ENCODE data around the gene RIN3. TPM values are rescaled to one million over a fixed set of nuclear protein-coding genes. Genes with fewer than 3 reads are reported as not detected.
A peak's percentile ranks its signal among the peaks of the same experiment; 100 is the strongest.

RIN3 gene
- total and polyA plus RNA-seq, 10 donors, result 17.2 to 117 (median 75.7) TPM

DNA sequence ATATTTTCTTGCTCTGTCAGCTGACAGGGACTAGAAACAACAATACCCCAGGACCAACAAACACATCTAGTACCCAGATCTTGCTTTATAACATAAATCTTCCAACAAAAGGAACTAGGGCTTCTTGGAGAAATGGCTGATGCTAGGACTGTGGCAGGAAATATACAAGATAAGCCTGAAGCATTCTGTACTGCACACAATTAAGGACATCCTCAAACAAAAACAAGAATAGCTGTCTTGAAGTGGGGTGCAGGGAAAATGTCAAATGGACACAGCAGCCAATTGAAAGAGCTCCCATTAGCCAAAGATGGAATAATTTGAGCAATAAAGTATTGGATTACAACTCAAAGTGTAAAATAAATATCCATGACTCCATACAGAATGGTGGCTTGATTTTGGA, 184.8 kb downstream of the RIN3 start:
- Histone ChIP-seq H3K4me3 (no peak overlapping the region), H3K36me3 (peaks cover 0 to 2% (median 0%) of the 10 kb centered on the region in 6 donors), H3K9me3 (no peaks in the 10 kb centered on the region), H3K4me1 (peaks cover 12 to 88% (median 50%) of the 10 kb centered on the region in 6 donors), H3K27me3 (replicated peaks in 1 of 7) (no peaks in the 10 kb centered on the region), H3K27ac (peak overlapping the region in 1 of 8 donors; percentile 37)
- intact Hi-C loops (cut with DNase I; ENCODE audit: low total_unique reads), result no loop called here
- TF ChIP-seq POLR2AphosphoS5 (IDR thresholded peaks at IDR 0.05) (no peak), POLR2A (IDR thresholded peaks at IDR 0.05) (no peak)
- TF ChIP-seq, protein P1, sequence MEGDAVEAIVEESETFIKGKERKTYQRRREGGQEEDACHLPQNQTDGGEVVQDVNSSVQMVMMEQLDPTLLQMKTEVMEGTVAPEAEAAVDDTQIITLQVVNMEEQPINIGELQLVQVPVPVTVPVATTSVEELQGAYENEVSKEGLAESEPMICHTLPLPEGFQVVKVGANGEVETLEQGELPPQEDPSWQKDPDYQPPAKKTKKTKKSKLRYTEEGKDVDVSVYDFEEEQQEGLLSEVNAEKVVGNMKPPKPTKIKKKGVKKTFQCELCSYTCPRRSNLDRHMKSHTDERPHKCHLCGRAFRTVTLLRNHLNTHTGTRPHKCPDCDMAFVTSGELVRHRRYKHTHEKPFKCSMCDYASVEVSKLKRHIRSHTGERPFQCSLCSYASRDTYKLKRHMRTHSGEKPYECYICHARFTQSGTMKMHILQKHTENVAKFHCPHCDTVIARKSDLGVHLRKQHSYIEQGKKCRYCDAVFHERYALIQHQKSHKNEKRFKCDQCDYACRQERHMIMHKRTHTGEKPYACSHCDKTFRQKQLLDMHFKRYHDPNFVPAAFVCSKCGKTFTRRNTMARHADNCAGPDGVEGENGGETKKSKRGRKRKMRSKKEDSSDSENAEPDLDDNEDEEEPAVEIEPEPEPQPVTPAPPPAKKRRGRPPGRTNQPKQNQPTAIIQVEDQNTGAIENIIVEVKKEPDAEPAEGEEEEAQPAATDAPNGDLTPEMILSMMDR (IDR thresholded peaks at IDR 0.05 in 8 of 11, conservative IDR thresholded peaks at IDR 0.05 in 3 of 11), result no peak
- no peak for DNase-seq

DNA sequence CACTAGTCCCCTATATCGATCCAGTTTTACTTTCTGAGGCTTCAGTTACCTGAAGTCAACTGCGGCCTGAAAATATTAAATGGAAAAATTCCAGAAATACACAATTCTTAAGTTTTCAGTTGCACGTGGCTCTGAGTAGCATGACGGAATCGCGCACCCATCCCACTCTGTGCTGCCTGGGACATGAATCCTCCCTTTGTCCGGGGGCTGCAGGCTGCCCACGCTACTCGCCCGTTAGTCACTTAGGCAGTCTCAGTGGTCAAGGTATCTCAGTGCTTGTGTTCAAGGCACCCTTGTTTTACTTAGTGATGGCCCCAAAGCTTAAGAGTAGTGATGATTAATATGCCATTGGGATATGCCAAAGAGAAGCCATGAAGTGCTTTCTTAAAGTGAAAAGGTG, 188.2 kb downstream of the RIN3 start:
- 92 to 96% (median 93%) methylated on average over 10 of the region's 10 CpGs for WGBS, 5 donors
- no peak for TF ChIP-seq POLR2A (IDR thresholded peaks at IDR 0.05)
- TF ChIP-seq, protein P1 (IDR thresholded peaks at IDR 0.05 in 8 of 11, conservative IDR thresholded peaks at IDR 0.05 in 3 of 11), result no peak
- no peak for TF ChIP-seq POLR2AphosphoS5 (IDR thresholded peaks at IDR 0.05)
- peaks cover 0 to 25% (median 8%) of the 10 kb centered on the region in 6 donors for H3K36me3 ChIP-seq
- peak overlapping the region in 1 of 8 donors; percentile 82 for H3K27ac ChIP-seq
- H3K27me3 ChIP-seq (replicated peaks in 1 of 7), result no peaks in the 10 kb centered on the region
- no peak overlapping the region for H3K4me3 ChIP-seq
- peaks cover 14 to 77% (median 47%) of the 10 kb centered on the region in 6 donors for H3K4me1 ChIP-seq
- DNase-seq, result peak; percentile 69
- no peaks in the 10 kb centered on the region for H3K9me3 ChIP-seq
- intact Hi-C loops (cut with DNase I; ENCODE audit: low total_unique reads), result no loop called here

DNA sequence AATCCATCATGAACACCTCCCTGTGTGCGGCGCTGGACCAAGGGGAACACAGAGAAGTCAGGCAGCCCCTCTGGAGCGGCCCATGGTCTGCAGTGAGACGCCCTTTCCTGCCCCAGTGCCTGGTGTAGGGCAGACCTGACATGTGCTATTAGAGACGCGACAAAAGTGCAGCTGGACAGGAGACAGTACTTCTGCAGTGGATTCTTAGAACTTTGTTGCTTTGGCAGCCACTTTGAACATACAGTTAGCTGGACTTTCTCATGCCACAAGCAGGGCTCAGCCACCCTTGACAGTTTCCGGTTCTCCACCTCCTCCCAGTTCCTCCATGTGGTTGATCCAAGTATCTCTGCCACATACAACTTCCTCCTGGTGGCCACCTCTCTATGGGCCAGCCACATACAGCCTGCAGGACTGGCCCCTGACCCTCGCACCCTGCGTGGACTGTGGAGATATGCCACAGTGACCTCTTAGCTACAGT, 188.9 kb downstream of the RIN3 start:
- Histone ChIP-seq H3K4me3 (no peak overlapping the region), H3K36me3 (peaks cover 0 to 30% (median 8%) of the 10 kb centered on the region in 6 donors), H3K27ac (peak overlapping the region in 5 of 8 donors; percentile 7 to 82 (median 29)), H3K4me1 (peaks cover 14 to 70% (median 47%) of the 10 kb centered on the region in 6 donors), H3K27me3 (replicated peaks in 1 of 7) (no peaks in the 10 kb centered on the region), H3K9me3 (no peaks in the 10 kb centered on the region)
- peak; percentile 81 for DNase-seq
- TF ChIP-seq, protein P1 (IDR thresholded peaks at IDR 0.05 in 8 of 11, conservative IDR thresholded peaks at IDR 0.05 in 3 of 11), result peak in 6 of 11 experiments; percentile 7 to 42 (median 23)
- TF ChIP-seq POLR2AphosphoS5 (IDR thresholded peaks at IDR 0.05), result peak in 2 of 3 donors; percentile 81 to 84
- TF ChIP-seq POLR2A (IDR thresholded peaks at IDR 0.05), result no peak
- 47 to 64% (median 53%) methylated on average over 7 to 9 of the region's 9 CpGs for WGBS, 5 donors
- intact Hi-C loops (cut with DNase I; ENCODE audit: low total_unique reads), result no loop called here

DNA sequence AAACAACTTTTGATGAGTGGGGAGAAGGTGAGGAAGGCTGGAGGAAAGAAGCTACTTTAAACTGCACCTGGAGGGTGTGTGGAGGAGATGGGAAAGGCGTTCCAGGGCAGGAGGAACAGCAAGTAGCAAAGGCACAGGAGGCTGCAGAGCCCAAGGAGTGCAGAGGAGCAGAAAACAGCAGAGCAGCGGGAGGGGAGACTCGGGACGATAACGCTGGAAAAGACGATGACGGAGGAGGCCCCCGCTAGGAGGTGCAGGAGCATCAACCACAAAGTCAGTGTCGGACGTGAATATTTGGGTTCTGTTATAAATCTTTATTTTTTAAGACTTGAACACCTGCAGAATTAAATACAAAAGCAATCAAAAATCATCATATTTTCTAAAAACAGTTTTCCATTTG, 189.9 kb downstream of the RIN3 start:
- Histone ChIP-seq H3K4me1 (peaks cover 14 to 60% (median 45%) of the 10 kb centered on the region in 6 donors), H3K27ac (peak overlapping the region in 5 of 8 donors; percentile 22 to 84 (median 77)), H3K36me3 (peaks cover 0 to 31% (median 8%) of the 10 kb centered on the region in 6 donors), H3K4me3 (no peak overlapping the region), H3K9me3 (no peaks in the 10 kb centered on the region), H3K27me3 (replicated peaks in 1 of 7) (no peaks in the 10 kb centered on the region)
- WGBS, 5 donors, result 90 to 96% (median 92%) methylated on average over 10 of the region's 10 CpGs
- TF ChIP-seq, protein P1 (IDR thresholded peaks at IDR 0.05 in 8 of 11, conservative IDR thresholded peaks at IDR 0.05 in 3 of 11), result no peak
- TF ChIP-seq POLR2AphosphoS5 (IDR thresholded peaks at IDR 0.05) (no peak), POLR2A (IDR thresholded peaks at IDR 0.05) (no peak)
- DNase-seq, result peak; percentile 55
- intact Hi-C loops (cut with DNase I; ENCODE audit: low total_unique reads), result no loop called here

Measured in spleen (tissue), 11 donors.